ENCODE measurements around the gene IL17RA.
A peak's percentile ranks its signal among the peaks of the same experiment; 100 is the strongest.
"Not testable (repeated sequence)": the region's sequence is repeated elsewhere in the genome, so short reads cannot be mapped to it uniquely, and the experiment has no call there.

Gene IL17RA
- 98.0 to 145 reads per million in 2 donors for total RNA-seq

- peak; percentile 91 for DNase-seq
Observed at GRCh38 chr22:17084554-17085276, at the start of gene IL17RA. Gene IL17RA, plus strand, starts transcription at chr22:17085000. Its CDS starts 92 bp downstream, at chr22:17085092.

GRCh38 chr22:17035246-17035645, 49.6 kb upstream of the IL17RA start:
- no peak for DNase-seq

- DNase-seq, result not testable (repeated sequence)
Observed at GRCh38 chr22:17035976-17036841, 48.6 kb upstream of the IL17RA start.

- DNase-seq, result not testable (repeated sequence)
Observed at GRCh38 chr22:17036842-17037711, 47.7 kb upstream of the IL17RA start.

GRCh38 chr22:17043521-17043920, 41.3 kb upstream of the IL17RA start:
- no peak for DNase-seq

GRCh38 chr22:17046566-17047348, 38.0 kb upstream of the IL17RA start:
- DNase-seq, result no peak

- DNase-seq, result no peak
Observed at GRCh38 chr22:17047656-17048055, 37.1 kb upstream of the IL17RA start.

- no peak for DNase-seq
Observed at GRCh38 chr22:17056058-17056457, 28.7 kb upstream of the IL17RA start.

- no peak for DNase-seq
Observed at GRCh38 chr22:17056807-17057206, 28.0 kb upstream of the IL17RA start.

GRCh38 chr22:17057959-17058814, 26.6 kb upstream of the IL17RA start:
- peak; percentile 20 for DNase-seq

GRCh38 chr22:17060126-17060525, 24.7 kb upstream of the IL17RA start:
- DNase-seq, result no peak

GRCh38 chr22:17063411-17064106, 21.2 kb upstream of the IL17RA start:
- DNase-seq, result no peak

GRCh38 chr22:17064498-17065100, 20.2 kb upstream of the IL17RA start:
- no peak for DNase-seq

GRCh38 chr22:17065433-17065832, 19.4 kb upstream of the IL17RA start:
- DNase-seq, result no peak

- no peak for DNase-seq
Observed at GRCh38 chr22:17072877-17073276, 11.9 kb upstream of the IL17RA start.

- no peak for DNase-seq
Observed at GRCh38 chr22:17074648-17075002, 10.2 kb upstream of the IL17RA start.

- DNase-seq, result no peak
Observed at GRCh38 chr22:17077255-17077654, 7.5 kb upstream of the IL17RA start.

- no peak for DNase-seq
Observed at GRCh38 chr22:17079572-17079971, 5.2 kb upstream of the IL17RA start.

- no peak for DNase-seq
Observed at GRCh38 chr22:17083255-17083654, 1.5 kb upstream of the IL17RA start.

GRCh38 chr22:17083811-17084441, 874 bp upstream of the IL17RA start:
- no peak for DNase-seq

Data from T-helper 9 cell (primary cell).